ENCODE data around the gene DLG1. TPM values are rescaled to one million over a fixed set of nuclear protein-coding genes. Genes with fewer than 3 reads are reported as not detected.

DLG1 gene
- total RNA-seq, 1 donor from 2014 or later = 114 TPM

DNA sequence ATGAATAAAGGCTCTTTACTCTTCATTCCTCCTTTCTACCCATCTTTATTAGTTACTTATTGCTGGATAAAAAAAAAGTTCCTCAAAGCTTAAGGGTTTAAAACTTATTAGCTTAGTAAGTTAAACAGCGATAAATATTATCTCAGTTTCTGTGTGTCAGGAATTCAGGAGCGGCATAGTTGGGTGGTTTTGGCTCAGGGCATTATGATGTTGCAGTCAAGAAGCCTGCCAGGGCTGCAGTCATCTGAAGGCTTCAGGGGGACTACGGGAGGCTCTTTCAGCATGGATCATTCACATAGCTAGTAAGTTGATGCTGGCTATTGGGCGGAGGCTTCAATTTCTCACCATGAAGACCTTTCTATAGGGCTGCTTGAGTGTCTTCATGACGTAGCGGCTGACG, 1.9 kb upstream of the DLG1 start:
- DNase-seq (ENCODE audit: low spot score in 2 of 2, unreplicated experiment in 2 of 2) = no peak
- Mint-ChIP-seq H3K27me3 (ENCODE audit: low read depth) (no peaks in the 10 kb centered on the region), H3K4me1 (peaks cover 18% of the 10 kb centered on the region), H3K4me3 (no peak overlapping the region), H3K9me3 (no peaks in the 10 kb centered on the region), H3K27ac (no peak overlapping the region), H3K36me3 (no peaks in the 10 kb centered on the region)
- TF ChIP-seq, protein P1, sequence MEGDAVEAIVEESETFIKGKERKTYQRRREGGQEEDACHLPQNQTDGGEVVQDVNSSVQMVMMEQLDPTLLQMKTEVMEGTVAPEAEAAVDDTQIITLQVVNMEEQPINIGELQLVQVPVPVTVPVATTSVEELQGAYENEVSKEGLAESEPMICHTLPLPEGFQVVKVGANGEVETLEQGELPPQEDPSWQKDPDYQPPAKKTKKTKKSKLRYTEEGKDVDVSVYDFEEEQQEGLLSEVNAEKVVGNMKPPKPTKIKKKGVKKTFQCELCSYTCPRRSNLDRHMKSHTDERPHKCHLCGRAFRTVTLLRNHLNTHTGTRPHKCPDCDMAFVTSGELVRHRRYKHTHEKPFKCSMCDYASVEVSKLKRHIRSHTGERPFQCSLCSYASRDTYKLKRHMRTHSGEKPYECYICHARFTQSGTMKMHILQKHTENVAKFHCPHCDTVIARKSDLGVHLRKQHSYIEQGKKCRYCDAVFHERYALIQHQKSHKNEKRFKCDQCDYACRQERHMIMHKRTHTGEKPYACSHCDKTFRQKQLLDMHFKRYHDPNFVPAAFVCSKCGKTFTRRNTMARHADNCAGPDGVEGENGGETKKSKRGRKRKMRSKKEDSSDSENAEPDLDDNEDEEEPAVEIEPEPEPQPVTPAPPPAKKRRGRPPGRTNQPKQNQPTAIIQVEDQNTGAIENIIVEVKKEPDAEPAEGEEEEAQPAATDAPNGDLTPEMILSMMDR (IDR thresholded peaks at IDR 0.05; ENCODE audit: unreplicated experiment) = no peak

DNA sequence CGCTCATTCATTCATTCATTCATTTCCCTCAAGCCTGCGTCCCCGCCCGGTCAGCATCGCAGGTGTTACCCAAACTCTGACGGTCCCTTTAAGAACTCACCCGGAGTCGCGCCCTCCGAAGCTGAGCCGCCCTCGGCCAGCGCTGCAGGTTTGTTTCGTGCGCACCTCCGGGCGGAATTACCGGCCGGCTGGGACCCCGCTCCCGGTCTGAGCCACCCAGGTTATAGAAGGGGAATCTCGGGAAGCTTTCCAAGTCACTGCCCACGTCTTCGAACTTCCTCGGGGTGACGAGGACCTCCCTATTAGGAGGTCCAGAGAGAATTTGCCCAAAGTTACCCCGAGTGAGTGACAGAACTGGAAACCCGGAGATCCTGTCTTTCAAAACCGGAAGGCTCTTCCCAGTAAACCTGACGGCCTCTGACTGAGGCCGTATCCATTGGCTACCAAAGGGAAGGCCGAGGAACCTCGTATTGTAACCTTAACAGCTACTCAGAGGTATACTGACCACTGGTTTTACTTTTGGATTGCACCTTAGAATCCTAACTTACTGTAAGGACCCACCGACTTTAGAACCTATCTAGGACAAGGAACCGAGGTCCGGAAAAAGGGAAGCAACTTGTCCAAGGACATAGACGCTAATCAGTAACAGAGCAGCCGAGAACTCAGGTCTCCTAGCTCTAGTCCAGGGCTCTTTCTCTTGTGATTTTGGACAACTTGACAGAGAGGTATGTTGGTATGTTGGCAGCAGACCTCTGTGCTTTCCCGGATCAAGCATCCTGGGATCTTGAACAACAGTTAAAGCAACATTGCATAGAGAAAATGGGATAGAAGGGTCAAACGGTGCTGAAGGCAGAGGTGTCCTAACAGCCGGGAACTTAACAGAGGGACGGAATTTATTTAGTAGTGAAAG, 788 bp upstream of the DLG1 start:
- peak overlapping the region; percentile 80 for H3K4me3 Mint-ChIP-seq
- TF ChIP-seq, protein P1 (IDR thresholded peaks at IDR 0.05; ENCODE audit: unreplicated experiment) = no peak
- H3K9me3 Mint-ChIP-seq = no peaks in the 10 kb centered on the region
- H3K27ac Mint-ChIP-seq = peak overlapping the region; percentile 97
- peaks cover 18% of the 10 kb centered on the region for H3K4me1 Mint-ChIP-seq
- no peaks in the 10 kb centered on the region for H3K36me3 Mint-ChIP-seq
- peak; percentile 26 to 53 for DNase-seq (ENCODE audit: low spot score in 2 of 2, unreplicated experiment in 2 of 2)
- no peaks in the 10 kb centered on the region for H3K27me3 Mint-ChIP-seq (ENCODE audit: low read depth)

DNA sequence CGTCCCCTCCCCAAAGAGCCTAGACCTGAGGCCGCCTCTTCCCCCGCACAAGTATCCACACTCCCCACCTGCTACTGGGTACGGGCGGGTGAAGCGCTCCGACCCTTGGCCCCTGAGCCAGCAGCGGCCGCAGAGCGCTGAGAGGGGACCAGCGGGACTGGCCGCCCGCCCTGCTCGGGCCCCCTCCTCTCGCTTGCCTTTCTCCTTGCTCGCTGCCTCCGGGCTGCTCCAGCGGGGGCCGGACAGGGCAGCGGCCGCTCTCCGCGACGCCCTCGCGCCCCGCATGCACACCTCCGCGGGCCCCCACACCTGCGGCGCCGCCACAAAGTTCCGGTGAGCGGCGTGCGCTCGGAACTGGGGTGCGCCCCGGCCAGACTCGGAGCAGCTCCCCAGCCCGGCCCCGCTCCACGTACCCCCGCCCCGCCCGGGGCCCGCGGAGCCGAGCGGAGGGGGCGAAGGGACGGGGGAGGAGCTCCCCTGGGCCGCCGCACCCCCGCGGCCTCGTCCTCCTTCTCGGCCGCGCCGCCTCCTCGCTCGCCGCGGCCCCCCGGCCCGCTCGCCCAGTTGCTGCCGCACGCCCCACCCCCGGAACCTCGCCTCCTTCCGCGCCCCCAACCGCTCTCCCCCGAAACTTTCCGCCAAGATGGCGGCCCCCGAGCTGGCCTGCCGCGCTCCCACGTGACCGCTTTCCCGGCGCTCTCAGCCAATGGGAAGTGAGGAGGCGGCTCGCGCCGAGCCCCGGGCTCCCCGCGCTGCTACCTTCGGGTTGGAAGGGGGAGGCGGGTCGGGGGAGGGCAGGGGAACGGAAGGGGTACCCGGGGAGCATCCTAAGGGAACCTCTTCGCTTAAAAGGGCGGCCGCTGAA, 704 bp downstream of the DLG1 start:
- Mint-ChIP-seq H3K9me3 (no peaks in the 10 kb centered on the region), H3K27ac (peak overlapping the region; percentile 97), H3K36me3 (peaks cover under 1% of the 10 kb centered on the region), H3K4me3 (peak overlapping the region; percentile 80), H3K27me3 (ENCODE audit: low read depth) (no peaks in the 10 kb centered on the region), H3K4me1 (peaks cover 22% of the 10 kb centered on the region)
- peak; percentile 88 to 89 for DNase-seq (ENCODE audit: low spot score in 2 of 2, unreplicated experiment in 2 of 2)
- TF ChIP-seq, protein P1 (IDR thresholded peaks at IDR 0.05; ENCODE audit: unreplicated experiment) = no peak

DNA sequence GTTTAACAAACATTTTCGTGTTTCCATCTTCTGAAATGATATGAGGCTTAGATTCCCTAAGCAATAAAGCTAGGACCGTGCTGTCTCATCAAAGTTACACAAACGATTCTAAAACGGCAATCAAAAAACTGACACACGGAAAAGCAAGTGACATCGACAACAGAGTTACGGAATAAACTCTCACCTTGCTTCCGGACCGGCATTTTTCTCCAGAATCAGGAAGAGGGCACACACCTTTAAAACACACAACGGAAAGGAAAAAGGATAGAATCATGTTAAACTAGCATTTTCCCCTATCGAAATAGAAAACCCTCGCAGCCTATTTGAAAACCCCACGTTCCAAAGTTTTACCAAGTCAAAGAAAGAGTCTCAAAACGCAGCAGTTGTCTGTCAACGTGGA, 1.4 kb downstream of the DLG1 start:
- DNase-seq (ENCODE audit: low spot score in 2 of 2, unreplicated experiment in 2 of 2) = no peak
- Mint-ChIP-seq H3K27ac (peak overlapping the region; percentile 95), H3K36me3 (peaks cover 7% of the 10 kb centered on the region), H3K27me3 (ENCODE audit: low read depth) (no peaks in the 10 kb centered on the region), H3K4me3 (peak overlapping the region; percentile 79), H3K9me3 (no peaks in the 10 kb centered on the region), H3K4me1 (peaks cover 23% of the 10 kb centered on the region)
- TF ChIP-seq, protein P1 (IDR thresholded peaks at IDR 0.05; ENCODE audit: unreplicated experiment) = no peak

DNA sequence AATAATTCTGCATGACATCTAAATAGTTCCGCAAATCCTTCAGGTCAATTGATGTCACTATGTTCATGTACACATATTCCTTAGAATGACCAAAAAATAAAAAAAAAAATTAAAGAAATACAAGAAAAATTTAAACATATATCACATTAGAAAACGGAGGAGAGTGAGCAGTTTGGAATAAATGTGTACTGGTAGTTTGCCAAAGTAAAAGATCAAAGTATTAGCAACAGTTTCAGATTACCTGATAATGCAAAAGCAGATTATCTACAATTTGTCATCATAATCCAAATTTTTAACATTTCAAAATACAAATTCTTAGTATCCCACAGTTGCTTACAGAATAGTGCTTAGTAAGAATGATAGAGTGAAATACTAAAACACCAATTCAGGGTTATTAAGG, 1.9 kb downstream of the DLG1 start:
- no peak overlapping the region for H3K27ac Mint-ChIP-seq

More for the DNA sequence above, 1.9 kb downstream of the DLG1 start:
- Mint-ChIP-seq H3K9me3 (no peaks in the 10 kb centered on the region), H3K36me3 (peaks cover 11% of the 10 kb centered on the region), H3K4me3 (peak overlapping the region; percentile 79), H3K4me1 (peaks cover 23% of the 10 kb centered on the region), H3K27me3 (ENCODE audit: low read depth) (no peaks in the 10 kb centered on the region)
- no peak for DNase-seq (ENCODE audit: low spot score in 2 of 2, unreplicated experiment in 2 of 2)
- TF ChIP-seq, protein P1 (IDR thresholded peaks at IDR 0.05; ENCODE audit: unreplicated experiment) = no peak
